Heart left ventricle (tissue), 13 donors: Measurements from ENCODE around the gene CCT6A.
"Not testable (repeated sequence)": the region's sequence is repeated elsewhere in the genome, so short reads cannot be mapped to it uniquely, and the experiment has no call there.

Experiments
- CTCF ChIP-seq, 12 donors: fragments of 200-600 bp; sonication (generic) in 4 of 12; IDR thresholded peaks; one replicate each; pipeline versions ENCODE4 v1.5.0 to v1.8.0; 2018 to 2022; ENCODE audit warnings: antibody characterized with exemption in 12 of 12, mild to moderate bottlenecking in 5 of 12
- POLR2A ChIP-seq, 2 donors: fragments of 450-650 bp; IDR thresholded peaks; one replicate each; pipeline ENCODE4 v1.6.1; 2017; ENCODE audit warnings: antibody characterized with exemption in 2 of 2, mild to moderate bottlenecking in 2 of 2, moderate library complexity in 2 of 2
- donor health status: ischemic (EF 13 %, LVEDD 7.1; RV severe dilation, severe dysfunction).
- donor health status: DM: no; HTN: yes; CAD: no.
- donor health status: DM: no; HTN: no; CAD: no.
- donor health status: ischemic (EF 25% LVEDD 6.9; RV normal size, moderate dysfunction).
- donor health status: ischemic (EF 25% LVEDD 5.7; RV mildly dilated, moderate dysfunction).
- donor health status: ischemic (EF 35%, LVEDD 5.7; RV mildly dilated, moderate dysfunction).
- donor health status: nonischemic (EF 11% LVEDD 7.7; RV severe dilation, severe dysfunction).
- donor health status: DM: yes; HTN: yes; CAD: no.
- donor health status: PGD.
- donor health status: ischemic (EF 29% LVEDD 5.4; RV normal size, mild dysfunction).
- donor health status: nonischemic (EF 23%, LVEDD 6.1; RV moderate dilation, normal function).

- not testable (repeated sequence) for TF ChIP-seq CTCF, POLR2A (IDR thresholded peaks at IDR 0.05)
Observed at GRCh38 chr7:56080726-56081435, 29.3 kb downstream of the CCT6A start.
